Subcutaneous adipose tissue (tissue), 4 donors: ENCODE data around the gene DNM3. TPM values are rescaled to one million over a fixed set of nuclear protein-coding genes. Genes with fewer than 3 reads are reported as not detected.

Experiments
- total RNA-seq, 4 donors: library from RNA; depleted of rRNA; stranded (reverse); fragments of >200 nt; gene quantifications; one replicate each; pipeline ENCODE4 v1.1.0, GENCODE V29; 2016
- TF ChIP-seq, protein P1 (sequence below): fragments of 450-650 bp; IDR thresholded peaks from one replicate; pipeline ENCODE4 v1.5.1; 2016; ENCODE audit warnings: low read depth, mild to moderate bottlenecking, control low read depth, antibody characterized with exemption, moderate library complexity

The DNM3 gene
- total RNA-seq, result 1 to 10 TPM; 4.1 to 8.8 (median 7.6) TPM

DNA sequence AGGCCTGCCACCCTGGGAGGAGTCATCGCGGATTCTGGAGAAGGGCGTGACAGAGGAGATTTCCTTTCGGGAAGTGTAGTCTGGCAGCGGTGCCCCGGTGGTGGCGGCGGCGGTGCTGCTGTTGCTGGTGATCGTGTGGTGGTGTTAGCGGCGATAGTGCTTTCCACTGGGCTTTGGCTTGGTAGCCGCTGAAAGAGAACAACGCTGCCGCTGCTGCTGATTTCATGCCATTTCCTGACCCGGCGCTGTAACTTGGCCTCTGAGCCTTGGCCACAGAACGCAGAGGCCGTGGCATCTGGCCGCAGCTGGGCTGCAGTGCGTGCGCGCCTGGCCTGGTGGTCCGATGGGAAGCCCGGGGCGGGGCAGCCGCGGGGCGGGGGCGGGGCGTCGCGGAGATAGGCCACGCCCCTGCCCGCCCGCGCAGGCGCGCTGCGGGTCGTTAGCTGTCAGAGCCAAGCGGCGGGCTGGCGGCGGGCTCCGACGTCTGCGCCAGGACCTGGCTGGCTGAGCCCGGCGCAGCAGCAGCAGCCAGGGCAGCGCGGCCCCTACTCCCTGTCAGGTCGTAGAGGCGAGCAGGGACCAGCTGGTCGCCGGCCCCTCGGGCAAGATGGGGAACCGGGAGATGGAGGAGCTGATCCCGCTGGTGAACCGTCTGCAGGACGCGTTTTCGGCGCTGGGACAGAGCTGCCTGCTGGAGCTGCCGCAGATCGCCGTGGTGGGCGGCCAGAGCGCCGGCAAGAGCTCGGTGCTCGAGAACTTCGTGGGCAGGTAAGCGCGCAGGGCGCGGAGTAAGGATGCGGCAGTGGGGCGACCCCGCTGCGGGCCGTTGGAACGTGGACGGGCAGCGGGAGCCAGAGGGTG, at the start of gene DNM3:
TSS of gene DNM3 (plus strand) at position 449 of the 861 bp plus-strand sequence. CDS start at position 608, 159 bp downstream.
- TF ChIP-seq, protein P1, sequence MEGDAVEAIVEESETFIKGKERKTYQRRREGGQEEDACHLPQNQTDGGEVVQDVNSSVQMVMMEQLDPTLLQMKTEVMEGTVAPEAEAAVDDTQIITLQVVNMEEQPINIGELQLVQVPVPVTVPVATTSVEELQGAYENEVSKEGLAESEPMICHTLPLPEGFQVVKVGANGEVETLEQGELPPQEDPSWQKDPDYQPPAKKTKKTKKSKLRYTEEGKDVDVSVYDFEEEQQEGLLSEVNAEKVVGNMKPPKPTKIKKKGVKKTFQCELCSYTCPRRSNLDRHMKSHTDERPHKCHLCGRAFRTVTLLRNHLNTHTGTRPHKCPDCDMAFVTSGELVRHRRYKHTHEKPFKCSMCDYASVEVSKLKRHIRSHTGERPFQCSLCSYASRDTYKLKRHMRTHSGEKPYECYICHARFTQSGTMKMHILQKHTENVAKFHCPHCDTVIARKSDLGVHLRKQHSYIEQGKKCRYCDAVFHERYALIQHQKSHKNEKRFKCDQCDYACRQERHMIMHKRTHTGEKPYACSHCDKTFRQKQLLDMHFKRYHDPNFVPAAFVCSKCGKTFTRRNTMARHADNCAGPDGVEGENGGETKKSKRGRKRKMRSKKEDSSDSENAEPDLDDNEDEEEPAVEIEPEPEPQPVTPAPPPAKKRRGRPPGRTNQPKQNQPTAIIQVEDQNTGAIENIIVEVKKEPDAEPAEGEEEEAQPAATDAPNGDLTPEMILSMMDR, result no peak

DNA sequence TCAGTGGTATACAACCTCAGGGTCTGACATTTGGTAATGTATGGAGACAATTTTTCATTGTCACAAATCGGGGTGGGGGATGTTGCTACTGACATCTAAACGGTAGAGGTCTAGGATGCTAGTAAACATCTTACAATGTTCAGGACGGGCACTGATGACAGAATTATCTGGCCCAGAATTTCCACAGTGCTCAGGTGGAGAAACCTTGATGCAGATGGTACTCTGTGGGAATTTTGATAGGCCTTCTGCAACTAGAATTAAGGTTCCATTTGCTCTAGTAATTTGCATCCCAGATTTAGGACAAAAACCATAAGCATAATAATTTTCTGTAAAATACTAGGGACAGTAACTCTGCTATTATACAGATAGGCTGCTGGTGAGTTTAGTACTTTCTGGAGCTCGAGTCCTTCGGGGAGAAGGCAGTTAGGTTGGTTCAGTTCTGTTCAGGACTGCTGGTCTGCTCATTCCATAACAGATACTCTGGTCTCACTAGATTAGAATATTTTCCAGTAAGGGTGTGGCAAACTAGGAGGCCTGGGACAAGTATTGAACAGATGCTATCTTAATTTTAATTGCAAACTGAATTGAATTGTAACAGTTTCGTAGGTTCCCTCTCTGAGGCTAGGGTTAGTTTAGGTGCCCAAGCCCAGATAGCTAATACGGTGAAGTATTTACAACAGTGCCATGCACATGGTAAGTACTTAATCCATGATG, 48.5 kb upstream of the DNM3 start:
- TF ChIP-seq, protein P1, result no peak

DNA sequence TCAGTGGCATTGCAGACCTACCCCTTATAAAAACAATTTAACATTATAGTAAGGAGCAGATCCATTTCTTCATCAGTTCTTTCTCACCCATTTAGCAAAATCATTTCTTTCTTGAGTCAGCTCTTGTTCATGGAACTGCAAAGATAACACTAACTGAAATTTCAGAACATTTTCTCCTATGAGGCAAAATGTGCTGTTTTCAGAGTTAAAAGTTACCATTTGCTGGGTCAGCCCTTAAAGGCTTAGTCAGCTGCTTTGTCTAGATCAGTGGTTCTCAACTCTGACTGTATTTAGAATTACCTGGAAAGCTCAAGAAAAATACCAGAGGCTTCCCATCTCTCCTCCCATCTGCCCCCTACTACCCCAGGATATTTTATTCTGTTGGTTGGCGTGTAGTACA, 47.7 kb upstream of the DNM3 start:
- TF ChIP-seq, protein P1, result no peak

DNA sequence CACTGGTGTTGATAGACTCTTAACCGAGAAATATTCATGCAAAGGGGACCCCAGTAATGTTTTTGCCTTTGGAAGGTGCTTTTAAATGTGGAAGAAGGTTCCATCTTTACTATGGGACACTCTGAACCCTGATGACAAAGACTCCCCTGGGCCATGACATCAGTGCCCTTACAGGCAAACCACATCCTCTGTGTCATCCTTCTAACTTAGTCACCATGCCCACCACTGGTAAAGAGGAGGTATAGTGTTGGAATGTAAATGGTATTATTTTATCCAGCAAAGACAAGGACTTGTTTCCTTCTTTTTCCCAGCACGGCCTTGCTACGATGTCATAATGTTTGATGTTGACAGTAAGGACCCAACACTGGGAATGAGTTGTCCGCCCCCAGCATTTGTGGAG, 47.2 kb upstream of the DNM3 start:
- TF ChIP-seq, protein P1, result no peak

DNA sequence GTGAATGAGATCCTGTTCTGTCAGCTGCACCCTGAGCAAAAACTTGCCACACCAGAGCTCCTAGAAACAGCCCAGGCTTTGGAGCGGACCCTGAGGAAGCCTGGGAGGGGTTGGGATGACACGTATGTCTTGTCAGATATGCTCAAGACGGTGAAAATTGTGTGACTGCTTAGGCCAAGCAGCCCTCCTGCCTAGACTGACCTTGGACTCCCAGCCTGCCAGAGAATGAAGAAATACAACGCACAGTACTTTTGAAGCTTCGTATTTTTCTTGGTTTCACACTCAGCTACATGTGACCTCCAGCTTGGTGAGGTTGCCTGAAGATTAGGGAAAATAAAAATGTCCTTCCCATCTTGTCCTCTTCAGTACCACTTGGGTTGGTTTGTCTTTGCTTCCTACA, 44.7 kb upstream of the DNM3 start:
- TF ChIP-seq, protein P1, result no peak

DNA sequence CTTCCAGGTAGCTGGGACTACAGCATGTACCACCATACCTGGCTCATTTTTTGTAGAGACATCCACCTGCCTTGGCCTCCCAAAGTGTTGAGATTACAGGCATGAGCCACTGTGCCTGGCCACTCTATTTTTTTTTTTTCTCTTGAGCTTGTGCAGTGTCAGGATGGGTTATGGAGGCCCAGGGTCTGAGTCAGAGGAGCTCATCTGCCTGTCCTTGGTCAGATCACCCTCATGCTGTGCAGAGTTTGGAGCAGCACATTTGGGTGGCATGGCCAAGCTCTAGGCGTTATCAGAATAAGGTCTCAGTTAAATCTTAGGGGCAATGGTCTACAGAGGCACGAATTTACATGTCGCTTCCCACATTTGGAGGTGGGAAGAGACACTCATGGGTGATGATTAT, 43.0 kb upstream of the DNM3 start:
- TF ChIP-seq, protein P1, result no peak

DNA sequence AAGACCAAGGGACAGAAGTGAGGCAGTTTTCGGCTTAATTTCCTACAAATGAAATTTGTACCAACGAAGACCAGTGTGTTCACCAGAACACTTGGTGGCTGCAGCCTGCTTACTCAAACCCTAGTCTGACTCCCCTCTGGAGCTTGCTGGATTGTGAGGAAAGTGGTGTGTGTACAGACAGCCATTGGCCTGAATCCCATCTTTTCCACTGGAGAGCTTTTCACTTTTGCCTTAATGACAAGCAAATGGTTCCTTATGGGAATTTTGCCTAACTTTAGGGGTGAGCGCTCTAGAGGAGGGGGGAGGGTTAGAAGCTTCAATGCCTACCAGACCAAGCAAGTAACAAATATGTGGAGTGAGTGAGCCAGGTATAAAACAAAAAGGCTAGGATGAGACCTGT, 42.5 kb upstream of the DNM3 start:
- TF ChIP-seq, protein P1, result no peak
